GM21619 (cell line): ENCODE data around the gene BRAP.
A peak's percentile ranks its signal among the peaks of the same experiment; 100 is the strongest.
"Not testable (repeated sequence)": the region's sequence is repeated elsewhere in the genome, so short reads cannot be mapped to it uniquely, and the experiment has no call there.

Experiments used
- ATAC-seq: cut with Tn5 transposase; IDR thresholded peaks from one replicate; pipeline ENCODE4 v1.9.1; 2021; ENCODE audit not compliant: unreplicated experiment

The BRAP gene

GRCh38 chr12:111616177-111616623, 69.6 kb downstream of the BRAP start:
- ATAC-seq: no peak

GRCh38 chr12:111607239-111607638, 78.5 kb downstream of the BRAP start:
- ATAC-seq: no peak

DNA sequence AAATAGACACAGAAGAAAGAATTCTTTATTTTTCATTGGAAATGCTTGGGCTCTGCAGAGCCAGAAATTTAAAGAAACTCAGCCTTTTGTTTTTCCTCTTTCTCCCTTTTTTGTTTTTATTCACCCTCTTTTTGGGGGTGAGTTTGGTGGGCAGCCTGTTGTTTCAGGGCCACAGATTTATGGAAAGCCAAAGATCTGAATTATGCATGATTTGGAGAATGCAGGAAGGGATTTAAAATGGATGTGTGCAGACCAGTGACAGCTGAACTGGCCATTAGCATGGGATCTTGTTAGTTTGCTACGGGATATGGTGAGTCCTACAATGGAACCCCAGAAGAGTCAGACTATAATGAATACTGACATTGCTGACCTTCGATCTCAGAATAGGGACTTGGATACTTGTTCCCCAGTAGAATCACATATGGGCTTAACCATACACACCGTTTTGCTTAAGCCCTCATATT, 79.0 kb downstream of the BRAP start:
- ATAC-seq: no peak

DNA sequence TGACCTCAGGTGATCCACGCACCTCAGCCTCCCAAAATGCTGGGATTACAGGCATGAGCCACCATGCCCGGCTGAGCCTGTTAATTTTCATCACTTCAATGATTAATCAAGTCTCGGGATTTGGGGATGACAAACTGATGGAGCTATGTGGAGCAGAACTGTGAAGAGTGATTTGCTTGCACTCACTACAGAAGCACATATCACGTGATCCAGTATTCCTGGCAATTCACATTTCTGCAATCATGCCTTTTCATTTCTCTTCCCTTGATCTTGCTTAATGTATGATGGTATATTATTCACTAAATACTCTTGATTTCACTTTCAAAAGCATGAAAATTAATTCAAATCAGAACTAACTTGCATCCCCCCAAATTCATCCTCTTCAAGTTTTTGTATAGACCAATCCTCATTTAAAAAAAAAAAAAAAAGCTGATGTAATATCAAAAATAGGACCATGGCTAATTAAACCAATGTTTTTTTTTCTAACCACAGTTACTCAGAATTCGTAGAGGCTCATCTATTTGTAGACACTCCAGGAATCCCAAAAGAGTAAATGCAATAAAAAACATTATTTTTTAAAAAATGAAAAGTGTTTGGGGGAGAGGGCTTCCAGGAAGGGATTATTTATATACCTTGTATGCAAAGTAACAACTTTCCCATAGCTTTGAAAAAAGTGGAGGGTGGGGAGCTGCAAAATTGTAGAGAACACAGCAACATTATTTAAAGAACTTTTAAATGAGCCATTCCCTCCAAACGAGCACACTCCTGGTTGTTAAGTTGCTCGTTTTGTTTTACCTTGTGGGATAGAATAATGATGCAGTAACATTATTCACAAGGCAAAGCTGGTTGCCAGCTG, 79.6 kb downstream of the BRAP start:
- no peak for ATAC-seq

- not testable (repeated sequence) for ATAC-seq
These were observed 82.9 kb downstream of the BRAP start for GRCh38 chr12:111602857-111603256.

DNA sequence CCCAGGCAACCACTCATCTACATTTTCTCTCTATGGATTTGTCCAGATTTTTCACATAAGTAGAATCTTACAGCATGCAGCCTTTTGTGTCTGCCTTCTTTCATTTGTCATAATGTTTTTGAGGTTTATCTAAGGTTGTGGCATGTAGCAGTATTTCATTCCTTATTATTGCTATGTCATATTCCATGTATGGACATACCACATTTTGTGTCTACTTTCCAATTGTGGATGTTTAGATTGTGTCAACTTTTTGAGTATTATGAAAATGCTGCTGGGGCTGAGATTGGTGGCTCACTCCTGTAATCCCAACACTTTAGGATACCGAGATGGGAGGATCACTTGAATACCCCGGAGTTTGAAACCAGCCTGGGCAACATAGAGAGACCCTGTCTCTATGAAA, 83.4 kb downstream of the BRAP start:
- no peak for ATAC-seq

- ATAC-seq: not testable (repeated sequence)
These were observed 84.8 kb downstream of the BRAP start for GRCh38 chr12:111600986-111601385.

- no peak for ATAC-seq
These were observed 85.5 kb downstream of the BRAP start for GRCh38 chr12:111600205-111600642.

DNA sequence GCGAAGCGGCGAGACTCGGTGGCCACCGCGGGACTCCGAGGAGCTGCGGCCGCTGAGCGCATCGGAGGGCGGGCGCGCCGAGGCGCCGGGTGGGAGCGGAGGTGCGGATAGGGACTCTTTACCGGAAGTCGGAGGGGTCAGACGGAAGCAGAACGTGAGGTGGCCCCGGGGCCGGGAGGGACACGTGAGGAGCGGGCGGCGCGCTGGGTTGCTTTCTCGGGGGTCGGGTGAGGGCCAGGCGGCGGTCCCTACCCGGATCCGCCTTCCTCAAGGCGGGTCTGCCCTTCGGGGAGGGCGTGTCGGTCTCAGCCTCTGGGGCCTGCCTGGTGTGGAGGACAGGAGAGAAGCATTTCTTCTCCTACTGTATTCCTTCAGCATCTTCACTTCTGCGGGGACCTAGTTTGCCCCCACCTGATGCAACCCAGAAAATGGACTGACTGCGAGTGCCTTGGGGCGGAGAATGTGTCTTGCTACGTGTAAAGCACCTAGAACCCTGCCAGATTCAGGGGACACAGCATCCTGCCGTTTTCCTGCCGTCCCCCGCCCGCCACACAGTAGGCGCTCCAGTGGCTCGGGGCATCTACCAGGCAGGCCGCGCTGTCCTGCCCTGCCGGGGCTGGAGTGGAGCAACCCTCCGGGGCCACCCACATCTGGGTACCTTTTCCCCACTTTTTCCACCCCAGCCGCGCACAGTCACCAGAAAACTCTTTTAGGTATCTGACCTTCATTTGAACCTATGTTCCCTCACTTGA, 86.1 kb downstream of the BRAP start:
- peak; percentile 65 for ATAC-seq

DNA sequence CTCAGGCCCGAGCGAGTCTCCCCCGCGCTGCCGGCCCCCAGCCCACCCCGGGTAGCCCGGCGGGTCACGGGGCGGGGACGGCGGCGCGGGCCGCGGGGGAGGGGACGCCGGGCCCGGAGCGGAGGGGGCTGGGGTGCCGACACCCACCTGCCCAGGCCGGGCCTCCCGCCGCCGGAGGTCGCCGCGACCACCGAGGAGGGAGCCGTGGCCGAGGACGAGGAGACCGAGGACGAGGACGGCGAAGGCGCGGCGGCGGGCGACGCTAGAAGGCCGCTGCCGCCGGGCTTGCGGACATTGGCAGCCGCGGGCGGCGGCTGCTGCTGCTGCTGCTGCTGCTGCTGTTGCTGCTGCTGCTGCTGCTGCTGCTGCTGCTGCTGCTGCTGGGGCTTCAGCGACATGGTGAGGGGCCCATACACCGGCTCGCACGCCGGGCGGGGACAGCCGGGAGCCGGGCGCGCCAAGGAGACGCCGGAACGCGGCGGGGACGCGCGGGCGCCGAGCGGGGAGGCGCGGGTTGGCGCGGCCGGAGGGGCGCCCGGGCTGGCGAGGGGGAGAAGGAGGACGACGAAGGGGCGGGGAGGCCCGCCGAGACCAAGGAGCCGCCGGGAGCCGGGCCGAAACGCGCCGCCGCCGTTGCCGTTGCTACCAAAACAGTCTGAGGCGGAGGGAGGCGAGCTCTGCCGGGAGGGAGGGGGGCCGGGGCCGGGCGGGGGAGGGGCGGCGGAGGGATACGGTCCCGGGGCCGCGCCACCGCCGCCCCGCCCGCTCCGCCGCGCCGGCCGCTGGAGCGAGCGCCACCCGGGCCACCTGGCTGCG, 86.9 kb downstream of the BRAP start, which contains the start of gene ATXN2:
ATXN2 (minus strand) TSS at position 679 of the 816 bp plus-strand sequence; CDS start at position 398, 281 bp downstream.
- ATAC-seq: peak; percentile 45

- peak; percentile 12 for ATAC-seq
These were observed 87.7 kb downstream of the BRAP start for GRCh38 chr12:111597831-111598636.

DNA sequence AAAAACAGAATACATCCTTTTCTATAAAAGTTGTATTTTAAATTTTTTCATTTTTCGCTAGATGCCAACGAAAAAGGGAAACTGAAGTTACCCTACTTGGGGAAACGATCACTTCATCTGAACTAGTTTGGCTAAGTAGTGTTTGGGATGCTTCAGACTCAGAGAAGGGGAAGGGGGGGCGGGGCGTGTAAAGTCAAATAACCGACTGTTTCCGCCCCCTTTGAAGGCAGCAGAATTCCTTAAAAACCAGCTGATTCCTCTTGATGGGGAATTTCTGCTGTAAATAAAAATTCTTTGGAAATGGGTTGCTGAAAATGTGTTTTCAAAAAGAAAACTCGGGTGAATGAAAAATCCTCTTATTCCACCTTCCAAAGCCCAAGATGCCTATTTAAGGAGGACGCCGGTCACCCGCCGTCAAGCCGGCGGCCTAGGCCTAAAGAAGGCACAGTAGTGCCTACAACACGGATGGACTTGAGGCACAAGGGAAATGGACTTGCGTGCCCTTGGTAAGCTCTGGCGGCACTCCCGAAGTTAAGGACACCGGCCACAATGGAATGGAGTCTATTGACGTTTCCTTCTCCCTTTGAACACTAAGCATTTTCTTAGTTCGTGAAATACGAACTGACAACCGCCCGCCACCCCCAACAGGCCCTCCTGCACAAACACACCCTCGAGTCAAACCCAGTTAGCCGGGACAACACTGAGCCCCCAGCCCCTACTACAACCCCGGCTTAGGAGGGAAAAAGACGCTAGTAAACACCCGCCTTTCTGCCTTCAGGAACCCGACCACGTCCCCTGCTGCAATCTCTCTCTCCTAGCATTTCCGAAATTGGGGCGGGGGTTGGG, 88.5 kb downstream of the BRAP start:
- no peak for ATAC-seq

DNA sequence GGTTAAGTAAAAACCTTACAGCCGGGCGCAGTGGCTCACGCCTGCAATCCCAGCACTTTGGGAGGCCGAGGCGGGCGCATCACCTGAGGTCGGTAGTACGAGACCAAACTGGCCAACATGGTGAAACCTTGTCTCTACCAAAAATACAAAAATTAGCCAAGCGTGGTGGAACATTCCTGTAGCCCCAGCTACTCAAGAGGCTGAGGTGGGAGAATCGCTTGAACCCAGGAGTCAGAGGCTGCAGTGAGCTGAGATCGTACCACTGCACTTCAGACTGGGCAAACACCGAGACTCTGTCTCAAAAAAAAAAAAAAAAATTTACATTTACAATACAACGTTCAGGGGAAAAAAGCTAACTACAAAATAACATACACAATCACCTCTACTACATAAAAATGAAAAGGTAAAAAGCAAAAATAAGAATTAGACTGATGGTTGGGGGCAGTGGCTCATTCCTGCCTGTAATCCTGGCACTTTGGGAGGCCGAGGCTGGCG, 90.4 kb downstream of the BRAP start:
- ATAC-seq: not testable (repeated sequence)
